Tibial nerve (tissue), 3 donors: ENCODE results near the gene ANP32B.

Experiments
- CTCF ChIP-seq, 5 experiments: fragments of 200-600 bp in 3 of 5; fragments of 450-650 bp in 2 of 5; sonication (generic) in 3 of 5; IDR thresholded peaks; one replicate each; pipeline ENCODE4 v1.5.1; 2016 to 2019; ENCODE audit warnings: antibody characterized with exemption in 5 of 5, mild to moderate bottlenecking in 3 of 5, moderate library complexity in 2 of 5
- POLR2A ChIP-seq, 2 donors: fragments of 450-650 bp; IDR thresholded peaks; one replicate each; pipeline ENCODE4 v1.6.1; 2017; ENCODE audit warnings: antibody characterized with exemption in 2 of 2, mild to moderate bottlenecking in 2 of 2, moderate library complexity in 2 of 2

- TF ChIP-seq CTCF (IDR thresholded peaks at IDR 0.05), result no peak
- TF ChIP-seq POLR2A (IDR thresholded peaks at IDR 0.05), result no peak
These were observed 16.6 kb upstream of the ANP32B start for GRCh38 chr9:97966493-97966892.
